ENCODE data around the gene MRPS18B. TPM values are rescaled to one million over a fixed set of nuclear protein-coding genes. Genes with fewer than 3 reads are reported as not detected.

Gene MRPS18B
- total RNA-seq, 1 experiment from 2014 or later = 112 TPM

- TF ChIP-seq EZH2 (IDR thresholded peaks at IDR 0.05) (no peak), JUND (IDR thresholded peaks at IDR 0.05) (no peak), ZFX (IDR thresholded peaks at IDR 0.05) (no peak), EZH2phosphoT487 (IDR thresholded peaks at IDR 0.05; ENCODE audit: borderline replicate concordance) (no peak)
- Histone ChIP-seq H3K4me3 (replicated peaks in 1 of 2; ENCODE audit: low read depth in 1 of 2, low read length in 2 of 2) (no peak overlapping the region), H3K9ac (ENCODE audit: low read length) (no peak overlapping the region), H3K9me3 (ENCODE audit: control insufficient read depth in 1 of 2, insufficient read depth in 1 of 2, low read depth in 1 of 2, low read length in 2 of 2) (no peaks in the 10 kb centered on the region), H2AFZ (ENCODE audit: low read depth, low read length, poor library complexity, severe bottlenecking) (no peak overlapping the region), H3K36me3 (ENCODE audit: control insufficient read depth in 1 of 2, insufficient read depth in 2 of 2, low read length in 2 of 2) (peaks cover 40 to 69% of the 10 kb centered on the region in 2 experiments; a peak in 3 of 4 replicates), H3K27ac (ENCODE audit: low read depth, low read length) (no peak overlapping the region), H3K27me3 (ENCODE audit: insufficient read depth, low read length) (no peaks in the 10 kb centered on the region), H3K4me1 (ENCODE audit: control insufficient read depth in 1 of 2, insufficient read depth in 2 of 2, low read length in 2 of 2) (no peaks in the 10 kb centered on the region), H3K9me2 (ENCODE audit: insufficient read depth) (no peaks in the 10 kb centered on the region), H3K79me2 (ENCODE audit: insufficient read depth, low read length) (no peaks in the 10 kb centered on the region), H3K4me2 (ENCODE audit: low read length) (no peak overlapping the region), H4K20me1 (ENCODE audit: insufficient read depth) (no peaks in the 10 kb centered on the region)
- ATAC-seq (no peak), DNase-seq (ENCODE audit: low read depth, low spot score) (no peak)
- ChIA-PET CTCF (no interaction called here), RAD21 (ENCODE audit: low non-redundant PET in 1 of 2, low total read pairs in 2 of 2, uncharacterized antibody in 2 of 2, unreplicated experiment in 2 of 2) (no interaction called here), POLR2A (no interaction called here)
- intact Hi-C loops (cut with micrococcal nuclease) = no loop called here
- BruUV-seq (replicated peaks) = no TSS peak
These were observed 38.9 kb downstream of the MRPS18B start for GRCh38 chr6:30656513-30656912.

- Histone ChIP-seq H3K9me2 (ENCODE audit: insufficient read depth) (no peaks in the 10 kb centered on the region), H3K27me3 (ENCODE audit: insufficient read depth, low read length) (no peaks in the 10 kb centered on the region), H2AFZ (ENCODE audit: low read depth, low read length, poor library complexity, severe bottlenecking) (no peak overlapping the region), H3K4me2 (ENCODE audit: low read length) (no peak overlapping the region), H3K27ac (ENCODE audit: low read depth, low read length) (no peak overlapping the region), H3K4me1 (ENCODE audit: control insufficient read depth in 1 of 2, insufficient read depth in 2 of 2, low read length in 2 of 2) (no peaks in the 10 kb centered on the region), H3K9me3 (ENCODE audit: control insufficient read depth in 1 of 2, insufficient read depth in 1 of 2, low read depth in 1 of 2, low read length in 2 of 2) (no peaks in the 10 kb centered on the region), H3K9ac (ENCODE audit: low read length) (no peak overlapping the region), H4K20me1 (ENCODE audit: insufficient read depth) (no peaks in the 10 kb centered on the region), H3K36me3 (ENCODE audit: control insufficient read depth in 1 of 2, insufficient read depth in 2 of 2, low read length in 2 of 2) (peaks cover 38 to 68% of the 10 kb centered on the region in 2 experiments; a peak in 3 of 4 replicates), H3K79me2 (ENCODE audit: insufficient read depth, low read length) (no peaks in the 10 kb centered on the region), H3K4me3 (replicated peaks in 1 of 2; ENCODE audit: low read depth in 1 of 2, low read length in 2 of 2) (no peak overlapping the region)
- DNase-seq (ENCODE audit: low read depth, low spot score) (no peak), ATAC-seq (no peak)
- ChIA-PET RAD21 (ENCODE audit: low non-redundant PET in 1 of 2, low total read pairs in 2 of 2, uncharacterized antibody in 2 of 2, unreplicated experiment in 2 of 2) (no interaction called here), CTCF (no interaction called here), POLR2A (no interaction called here)
- intact Hi-C loops (cut with micrococcal nuclease) = no loop called here
- no TSS peak for BruUV-seq (replicated peaks)
- TF ChIP-seq CTCF (IDR thresholded peaks at IDR 0.05 in 2 of 3, conservative IDR thresholded peaks at IDR 0.05 in 1 of 3; ENCODE audit: borderline replicate concordance in 1 of 3, insufficient read depth in 1 of 3, low read depth in 2 of 3, low read length in 2 of 3) (no peak), YY1 (IDR thresholded peaks at IDR 0.05; ENCODE audit: extremely low read depth, insufficient replicate concordance, low read depth, low read length) (no peak), SRF (IDR thresholded peaks at IDR 0.05; ENCODE audit: low read depth) (no peak), CBX3 (IDR thresholded peaks at IDR 0.05; ENCODE audit: low read depth) (no peak), POLR2AphosphoS5 (IDR thresholded peaks at IDR 0.05; ENCODE audit: low read depth, low read length) (no peak), EGR1 (IDR thresholded peaks at IDR 0.05; ENCODE audit: low read depth) (no peak), EZH2 (IDR thresholded peaks at IDR 0.05) (no peak), ATF3 (IDR thresholded peaks at IDR 0.05) (no peak), SIN3A (IDR thresholded peaks at IDR 0.05; ENCODE audit: low read depth) (no peak), FOSL1 (IDR thresholded peaks at IDR 0.05; ENCODE audit: low read depth) (no peak), REST (IDR thresholded peaks at IDR 0.05; ENCODE audit: low read depth) (no peak), POLR2A (IDR thresholded peaks at IDR 0.05; ENCODE audit: borderline replicate concordance, extremely low read depth, insufficient read depth, insufficient read length) (no peak), TCF7L2 (IDR thresholded peaks at IDR 0.05; ENCODE audit: borderline replicate concordance, extremely low read depth, insufficient read depth, insufficient read length) (no peak), ZFX (IDR thresholded peaks at IDR 0.05) (no peak), EZH2phosphoT487 (IDR thresholded peaks at IDR 0.05; ENCODE audit: borderline replicate concordance) (no peak), ZNF274 (IDR thresholded peaks at IDR 0.05; ENCODE audit: low read depth, low read length) (no peak)
These were observed 39.8 kb downstream of the MRPS18B start for GRCh38 chr6:30657454-30657853.
